ENCODE results near the gene IFT27. TPM values are rescaled to one million over a fixed set of nuclear protein-coding genes. Genes with fewer than 3 reads are reported as not detected.

The IFT27 gene
- total and polyA plus RNA-seq, 2 of the 4 experiments (the other 2 are of a cell fraction) = 14.5 to 26.9 TPM

- Histone ChIP-seq H2AK9ac (replicated peaks; ENCODE audit: low read depth, low read length, poor library complexity) (no peak overlapping the region), H2BK120ac (ENCODE audit: low read depth, low read length) (no peak overlapping the region), H2AK5ac (ENCODE audit: low read depth, low read length) (no peak overlapping the region), H3K18ac (ENCODE audit: low read depth, low read length) (no peak overlapping the region), H3K27me3 (ENCODE audit: control insufficient read depth, insufficient read depth, low read length) (peaks cover 64% of the 10 kb centered on the region), H3K23ac (ENCODE audit: low read depth, low read length) (no peak overlapping the region), H3K36me3 (ENCODE audit: control insufficient read depth, insufficient read depth, low read length) (no peaks in the 10 kb centered on the region), H3K9me1 (ENCODE audit: insufficient read depth, low read length) (no peaks in the 10 kb centered on the region), H2BK20ac (ENCODE audit: low read depth, low read length) (no peak overlapping the region), H3K79me1 (ENCODE audit: low read depth in 1 of 2, low read length in 2 of 2) (no peaks in the 10 kb centered on the region), H3K4me2 (ENCODE audit: low read depth, low read length) (no peak overlapping the region), H4K5ac (ENCODE audit: low read depth, low read length) (no peak overlapping the region), H4K8ac (ENCODE audit: low read depth in 2 of 2, low read length in 2 of 2) (no peak overlapping the region), H4K91ac (ENCODE audit: insufficient read depth, low read depth, low read length) (no peak overlapping the region), H3K9me3 (ENCODE audit: control insufficient read depth, insufficient read depth, low read length) (no peaks in the 10 kb centered on the region), H3K56ac (ENCODE audit: extremely low read depth, insufficient read depth, low read length) (no peak overlapping the region), H3K4me1 (ENCODE audit: control insufficient read depth, insufficient read depth, low read length) (no peaks in the 10 kb centered on the region), H3K27ac (ENCODE audit: insufficient read depth, low read length) (no peak overlapping the region), H3K4me3 (ENCODE audit: insufficient read depth, low read depth, low read length) (no peak overlapping the region), H2AFZ (replicated peaks; ENCODE audit: low read length, poor library complexity) (no peak overlapping the region), H3K9ac (ENCODE audit: low read depth, low read length) (no peak overlapping the region), H3K4ac (ENCODE audit: low read depth, low read length) (no peak overlapping the region), H2BK5ac (ENCODE audit: low read depth, low read length, poor library complexity, severe bottlenecking) (no peak overlapping the region), H2BK15ac (ENCODE audit: low read depth, low read length) (no peak overlapping the region), H4K20me1 (ENCODE audit: insufficient read depth, low read length) (no peaks in the 10 kb centered on the region), H3K14ac (replicated peaks; ENCODE audit: low read depth, low read length) (no peak overlapping the region)
- BruUV-seq (replicated peaks) = no TSS peak
- DNase-seq = no peak
- in situ Hi-C loops (cut with MboI; ENCODE audit: low sequenced_read_pairs) (no loop called here), dilution Hi-C loops (cut with HindIII; ENCODE audit: low sequenced_read_pairs, unreplicated experiment) (no loop called here), intact Hi-C loops (cut with micrococcal nuclease) (no loop called here)
- POLR2A ChIA-PET (ENCODE audit: unreplicated experiment) = no interaction called here
- TF ChIP-seq POLR2A (IDR thresholded peaks at IDR 0.05; ENCODE audit: low read depth, low read length) (no peak), MAZ (IDR thresholded peaks at IDR 0.05; ENCODE audit: borderline replicate concordance, low read depth, low read length) (no peak), MAFK (IDR thresholded peaks at IDR 0.05; ENCODE audit: low read depth, low read length) (no peak), SMC3 (IDR thresholded peaks at IDR 0.05; ENCODE audit: low read depth, low read length) (no peak), CEBPB (IDR thresholded peaks at IDR 0.05; ENCODE audit: low read depth, low read length) (no peak), RFX5 (IDR thresholded peaks at IDR 0.05; ENCODE audit: low read depth, low read length) (no peak), FOS (IDR thresholded peaks at IDR 0.05; ENCODE audit: low read depth, low read length) (no peak), RCOR1 (IDR thresholded peaks at IDR 0.05; ENCODE audit: insufficient replicate concordance, low read length) (no peak), NFE2L2 (IDR thresholded peaks at IDR 0.05; ENCODE audit: low read depth, low read length) (no peak), CHD1 (IDR thresholded peaks at IDR 0.05; ENCODE audit: low read depth, low read length) (no peak), MXI1 (IDR thresholded peaks at IDR 0.05; ENCODE audit: borderline replicate concordance, low read depth, low read length) (no peak), CTCF (conservative IDR thresholded peaks at IDR 0.05; ENCODE audit: low read depth, low read length) (no peak), ELK1 (IDR thresholded peaks at IDR 0.05; ENCODE audit: borderline replicate concordance, low read depth, low read length) (no peak), RAD21 (IDR thresholded peaks at IDR 0.05; ENCODE audit: low read length) (no peak), BHLHE40 (IDR thresholded peaks at IDR 0.05; ENCODE audit: low read depth, low read length) (no peak)
- TF ChIP-seq, protein P1, sequence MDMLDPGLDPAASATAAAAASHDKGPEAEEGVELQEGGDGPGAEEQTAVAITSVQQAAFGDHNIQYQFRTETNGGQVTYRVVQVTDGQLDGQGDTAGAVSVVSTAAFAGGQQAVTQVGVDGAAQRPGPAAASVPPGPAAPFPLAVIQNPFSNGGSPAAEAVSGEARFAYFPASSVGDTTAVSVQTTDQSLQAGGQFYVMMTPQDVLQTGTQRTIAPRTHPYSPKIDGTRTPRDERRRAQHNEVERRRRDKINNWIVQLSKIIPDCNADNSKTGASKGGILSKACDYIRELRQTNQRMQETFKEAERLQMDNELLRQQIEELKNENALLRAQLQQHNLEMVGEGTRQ (IDR thresholded peaks at IDR 0.05; ENCODE audit: low read depth, low read length) = no peak
- no peak for ATAC-seq (ENCODE audit: low read depth)
- no CpG with 5 or more reads among the region's 1 CpG for WGBS, 2 experiments (ENCODE audit: extremely low coverage in 2 of 2, insufficient read length in 1 of 2)
- CTCF ChIA-PET = no interaction called here
These were observed 32.9 kb upstream of the IFT27 start for GRCh38 chr22:36808721-36809344.

All from IMR-90 (cell line).